ENCODE measurements around the gene UPP1. TPM values are rescaled to one million over a fixed set of nuclear protein-coding genes. Genes with fewer than 3 reads are reported as not detected.

UPP1 gene
- total RNA-seq, 1 donor from 2014 or later: 79.8 TPM

GRCh38 chr7:48042636-48043035, 46.4 kb upstream of the UPP1 start:
- no peaks in the 10 kb centered on the region for H3K27me3 ChIP-seq
- TF ChIP-seq CTCF (IDR thresholded peaks at IDR 0.05): no peak
- TF ChIP-seq POLR2AphosphoS5 (IDR thresholded peaks at IDR 0.05; ENCODE audit: insufficient read depth in 1 of 2, low read depth in 1 of 2): no peak
- TF ChIP-seq POLR2A (IDR thresholded peaks at IDR 0.05): no peak
- no peak overlapping the region for H3K4me3 ChIP-seq
- H3K27ac ChIP-seq: no peak overlapping the region
- no peak for DNase-seq (ENCODE audit: extremely low spot score in 2 of 2)
- intact Hi-C loops (cut with DNase I): loop anchor here (10.0 kb wide), 1 partner anchor 62 kb away; no protein-coding TSS in a partner anchor
- no peaks in the 10 kb centered on the region for H3K36me3 ChIP-seq
- H3K9me3 ChIP-seq: no peaks in the 10 kb centered on the region
- H3K4me1 ChIP-seq: no peaks in the 10 kb centered on the region

GRCh38 chr7:48045195-48045765, 43.8 kb upstream of the UPP1 start:
- intact Hi-C loops (cut with DNase I): loop anchor here (10.0 kb wide), 1 partner anchor 60 kb away; no protein-coding TSS in a partner anchor
- H3K4me1 ChIP-seq: no peaks in the 10 kb centered on the region
- H3K27me3 ChIP-seq: no peaks in the 10 kb centered on the region
- TF ChIP-seq POLR2A (IDR thresholded peaks at IDR 0.05): no peak
- TF ChIP-seq CTCF (IDR thresholded peaks at IDR 0.05): no peak
- TF ChIP-seq POLR2AphosphoS5 (IDR thresholded peaks at IDR 0.05; ENCODE audit: insufficient read depth in 1 of 2, low read depth in 1 of 2): no peak
- no peak overlapping the region for H3K4me3 ChIP-seq
- H3K27ac ChIP-seq: no peak overlapping the region
- DNase-seq (ENCODE audit: extremely low spot score in 2 of 2): no peak
- no peaks in the 10 kb centered on the region for H3K36me3 ChIP-seq
- no peaks in the 10 kb centered on the region for H3K9me3 ChIP-seq

GRCh38 chr7:48046458-48046857, 42.6 kb upstream of the UPP1 start:
- no peaks in the 10 kb centered on the region for H3K4me1 ChIP-seq
- no peaks in the 10 kb centered on the region for H3K36me3 ChIP-seq
- no peak overlapping the region for H3K27ac ChIP-seq
- no peak for TF ChIP-seq POLR2AphosphoS5 (IDR thresholded peaks at IDR 0.05; ENCODE audit: insufficient read depth in 1 of 2, low read depth in 1 of 2)
- TF ChIP-seq CTCF (IDR thresholded peaks at IDR 0.05): no peak
- TF ChIP-seq POLR2A (IDR thresholded peaks at IDR 0.05): no peak
- no peaks in the 10 kb centered on the region for H3K9me3 ChIP-seq
- intact Hi-C loops (cut with DNase I): loop anchor here (10.0 kb wide), 1 partner anchor 58 kb away; no protein-coding TSS in a partner anchor
- DNase-seq (ENCODE audit: extremely low spot score in 2 of 2): no peak
- no peak overlapping the region for H3K4me3 ChIP-seq
- no peaks in the 10 kb centered on the region for H3K27me3 ChIP-seq

- intact Hi-C loops (cut with DNase I): loop anchor here (10.0 kb wide), 1 partner anchor 57 kb away; no protein-coding TSS in a partner anchor
- no peaks in the 10 kb centered on the region for H3K27me3 ChIP-seq
- no peaks in the 10 kb centered on the region for H3K4me1 ChIP-seq
- no peak overlapping the region for H3K4me3 ChIP-seq
- no peak for TF ChIP-seq CTCF (IDR thresholded peaks at IDR 0.05)
- no peak for TF ChIP-seq POLR2AphosphoS5 (IDR thresholded peaks at IDR 0.05; ENCODE audit: insufficient read depth in 1 of 2, low read depth in 1 of 2)
- no peak for TF ChIP-seq POLR2A (IDR thresholded peaks at IDR 0.05)
- H3K9me3 ChIP-seq: no peaks in the 10 kb centered on the region
- H3K27ac ChIP-seq: no peak overlapping the region
- no peak for DNase-seq (ENCODE audit: extremely low spot score in 2 of 2)
- H3K36me3 ChIP-seq: no peaks in the 10 kb centered on the region
Observed at GRCh38 chr7:48048113-48048512, 41.0 kb upstream of the UPP1 start.

- no peaks in the 10 kb centered on the region for H3K9me3 ChIP-seq
- no peaks in the 10 kb centered on the region for H3K36me3 ChIP-seq
- no peak overlapping the region for H3K27ac ChIP-seq
- TF ChIP-seq CTCF (IDR thresholded peaks at IDR 0.05) (no peak), POLR2A (IDR thresholded peaks at IDR 0.05) (no peak), POLR2AphosphoS5 (IDR thresholded peaks at IDR 0.05; ENCODE audit: insufficient read depth in 1 of 2, low read depth in 1 of 2) (no peak)
- no peak for DNase-seq (ENCODE audit: extremely low spot score in 2 of 2)
- no peaks in the 10 kb centered on the region for H3K4me1 ChIP-seq
- H3K27me3 ChIP-seq: no peaks in the 10 kb centered on the region
- no peak overlapping the region for H3K4me3 ChIP-seq
- intact Hi-C loops (cut with DNase I): loop anchor here (10.0 kb wide), 1 partner anchor 55 kb away; no protein-coding TSS in a partner anchor
Observed at GRCh38 chr7:48049850-48050249, 39.2 kb upstream of the UPP1 start.
